ENCODE data around the gene BORCS5.
"Not testable (repeated sequence)": the region's sequence is repeated elsewhere in the genome, so short reads cannot be mapped to it uniquely, and the experiment has no call there.

BORCS5 gene

GRCh38 chr12:12356896-12357718, at the start of gene BORCS5:
BORCS5 (plus strand) TSS chr12:12357078; CDS start chr12:12357452, 374 bp downstream.
- peak; percentile 78 for DNase-seq

- not testable (repeated sequence) for DNase-seq
Observed at GRCh38 chr12:12310695-12311094, 46.2 kb upstream of the BORCS5 start.

- DNase-seq: no peak
Observed at GRCh38 chr12:12315838-12316237, 41.0 kb upstream of the BORCS5 start.

- no peak for DNase-seq
Observed at GRCh38 chr12:12319451-12320183, 37.3 kb upstream of the BORCS5 start.

- DNase-seq: no peak
Observed at GRCh38 chr12:12323118-12323517, 33.8 kb upstream of the BORCS5 start.

- DNase-seq: no peak
Observed at GRCh38 chr12:12323591-12323990, 33.3 kb upstream of the BORCS5 start.

- no peak for DNase-seq
Observed at GRCh38 chr12:12326262-12326661, 30.6 kb upstream of the BORCS5 start.

- peak; percentile 32 for DNase-seq
Observed at GRCh38 chr12:12327802-12328201, 29.1 kb upstream of the BORCS5 start.

GRCh38 chr12:12331244-12331771, 25.6 kb upstream of the BORCS5 start:
- DNase-seq: no peak

GRCh38 chr12:12331896-12332295, 25.0 kb upstream of the BORCS5 start:
- no peak for DNase-seq

- DNase-seq: peak; percentile 53
Observed at GRCh38 chr12:12333407-12334366, 23.2 kb upstream of the BORCS5 start.

GRCh38 chr12:12334367-12335040, 22.4 kb upstream of the BORCS5 start:
- DNase-seq: peak; percentile 61

- no peak for DNase-seq
Observed at GRCh38 chr12:12336049-12336411, 20.8 kb upstream of the BORCS5 start.

GRCh38 chr12:12336511-12336910, 20.4 kb upstream of the BORCS5 start:
- no peak for DNase-seq

GRCh38 chr12:12338527-12339168, 18.2 kb upstream of the BORCS5 start:
- no peak for DNase-seq

- DNase-seq: peak; percentile 15
Observed at GRCh38 chr12:12349711-12350665, 6.9 kb upstream of the BORCS5 start, which contains the start of gene MANSC1. MANSC1 (minus strand) TSS chr12:12350242; CDS start chr12:12343314, 6,928 bp downstream.

- no peak for DNase-seq
Observed at GRCh38 chr12:12350868-12351463, 5.9 kb upstream of the BORCS5 start.

- DNase-seq: not testable (repeated sequence)
Observed at GRCh38 chr12:12351468-12352185, 5.3 kb upstream of the BORCS5 start.

GRCh38 chr12:12353276-12353675, 3.6 kb upstream of the BORCS5 start:
- DNase-seq: no peak
